DMS79 treated with DMSO at 0.1 percent for 48 hours (cell line): ENCODE results near the gene HES2.
"Not testable (repeated sequence)": the region's sequence is repeated elsewhere in the genome, so short reads cannot be mapped to it uniquely, and the experiment has no call there.

Experiments used
- DNase-seq: peaks from one replicate; lab custom pipeline; 2025; lab: John Stamatoyannopoulos, UW

The HES2 gene

GRCh38 chr1:6418668-6419396, 887 bp downstream of the HES2 start:
- no peak for DNase-seq

- no peak for DNase-seq
Measured at GRCh38 chr1:6417961-6418667, 1.6 kb downstream of the HES2 start.

GRCh38 chr1:6416906-6417305, 2.8 kb downstream of the HES2 start:
- no peak for DNase-seq

- no peak for DNase-seq
Measured at GRCh38 chr1:6416295-6416656, 3.4 kb downstream of the HES2 start.

- no peak for DNase-seq
Measured at GRCh38 chr1:6414881-6415626, 4.7 kb downstream of the HES2 start.

GRCh38 chr1:6414443-6414844, 5.3 kb downstream of the HES2 start:
- DNase-seq: peak; percentile 39

- no peak for DNase-seq
Measured at GRCh38 chr1:6412896-6413295, 6.8 kb downstream of the HES2 start.

GRCh38 chr1:6410248-6410893, 9.3 kb downstream of the HES2 start:
- no peak for DNase-seq

- DNase-seq: no peak
Measured at GRCh38 chr1:6409733-6410132, 10.0 kb downstream of the HES2 start.

- no peak for DNase-seq
Measured at GRCh38 chr1:6409053-6409452, 10.7 kb downstream of the HES2 start.

- DNase-seq: no peak
Measured at GRCh38 chr1:6408023-6408422, 11.7 kb downstream of the HES2 start.

GRCh38 chr1:6401673-6402072, 18.0 kb downstream of the HES2 start:
- DNase-seq: no peak

- DNase-seq: no peak
Measured at GRCh38 chr1:6399294-6399693, 20.4 kb downstream of the HES2 start.

- DNase-seq: no peak
Measured at GRCh38 chr1:6397844-6398441, 21.8 kb downstream of the HES2 start.

- DNase-seq: no peak
Measured at GRCh38 chr1:6396998-6397397, 22.7 kb downstream of the HES2 start.

- not testable (repeated sequence) for DNase-seq
Measured at GRCh38 chr1:6395781-6396244, 23.9 kb downstream of the HES2 start.

- not testable (repeated sequence) for DNase-seq
Measured at GRCh38 chr1:6395130-6395529, 24.6 kb downstream of the HES2 start.

GRCh38 chr1:6393400-6394187, 26.1 kb downstream of the HES2 start, which contains the start of gene ACOT7:
TSS of gene ACOT7 (minus strand) at chr1:6393767. CDS start at chr1:6393399, 368 bp downstream.
- peak; percentile 90 for DNase-seq

- no peak for DNase-seq
Measured at GRCh38 chr1:6392809-6393399, 26.8 kb downstream of the HES2 start.

GRCh38 chr1:6391951-6392808, 27.5 kb downstream of the HES2 start:
- DNase-seq: peak; percentile 78
